NCI-H2029 (cell line): ENCODE data around the gene SUPT6H.

Source experiments
- DNase-seq: peaks from one replicate; lab custom pipeline; 2025; lab: John Stamatoyannopoulos, UW

The SUPT6H gene

DNA sequence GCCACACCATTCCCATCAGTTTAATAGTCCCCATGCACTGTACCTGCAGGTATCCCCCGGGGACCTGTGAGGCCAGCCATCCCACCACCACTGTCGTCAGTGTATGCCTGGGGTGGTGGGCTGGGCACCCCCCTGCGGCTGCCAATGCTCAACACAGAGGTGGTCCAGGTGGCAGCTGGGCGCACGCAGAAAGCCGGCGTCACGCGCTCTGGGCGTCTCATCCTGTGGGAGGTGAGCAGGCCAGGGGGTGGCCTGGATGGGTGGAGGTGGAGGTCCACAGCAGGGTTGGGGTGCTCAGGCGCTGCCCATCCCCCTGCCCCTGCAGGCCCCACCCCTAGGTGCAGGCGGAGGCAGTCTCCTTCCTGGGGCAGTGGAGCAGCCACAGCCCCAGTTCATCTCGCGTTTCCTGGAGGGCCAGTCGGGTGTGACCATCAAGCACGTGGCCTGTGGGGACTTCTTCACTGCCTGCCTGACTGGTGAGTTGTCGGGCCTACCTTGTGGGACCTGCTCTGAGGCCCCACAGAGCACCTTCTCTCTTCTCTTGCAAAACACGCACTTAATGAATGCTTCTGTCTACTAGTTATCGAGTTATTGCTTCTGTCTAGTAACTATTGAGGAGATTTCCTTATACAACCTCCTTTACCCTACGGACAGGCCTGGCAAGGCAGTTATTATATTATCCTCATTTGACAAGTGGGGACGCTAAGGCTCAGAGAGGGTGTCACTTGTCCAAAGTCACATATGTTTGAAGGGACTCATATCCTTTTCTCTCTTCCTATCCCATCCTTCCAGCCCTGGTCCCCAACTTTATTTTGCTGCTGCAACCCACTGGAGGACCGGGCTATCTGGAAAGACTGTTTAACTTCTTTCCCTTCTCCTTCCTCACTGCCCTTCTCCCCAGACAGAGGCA, 76.0 kb downstream of the SUPT6H start:
- no peak for DNase-seq

GRCh38 chr17:28738680-28739384, 76.8 kb downstream of the SUPT6H start:
- DNase-seq: no peak

GRCh38 chr17:28740406-28741357, 78.7 kb downstream of the SUPT6H start:
- no peak for DNase-seq

DNA sequence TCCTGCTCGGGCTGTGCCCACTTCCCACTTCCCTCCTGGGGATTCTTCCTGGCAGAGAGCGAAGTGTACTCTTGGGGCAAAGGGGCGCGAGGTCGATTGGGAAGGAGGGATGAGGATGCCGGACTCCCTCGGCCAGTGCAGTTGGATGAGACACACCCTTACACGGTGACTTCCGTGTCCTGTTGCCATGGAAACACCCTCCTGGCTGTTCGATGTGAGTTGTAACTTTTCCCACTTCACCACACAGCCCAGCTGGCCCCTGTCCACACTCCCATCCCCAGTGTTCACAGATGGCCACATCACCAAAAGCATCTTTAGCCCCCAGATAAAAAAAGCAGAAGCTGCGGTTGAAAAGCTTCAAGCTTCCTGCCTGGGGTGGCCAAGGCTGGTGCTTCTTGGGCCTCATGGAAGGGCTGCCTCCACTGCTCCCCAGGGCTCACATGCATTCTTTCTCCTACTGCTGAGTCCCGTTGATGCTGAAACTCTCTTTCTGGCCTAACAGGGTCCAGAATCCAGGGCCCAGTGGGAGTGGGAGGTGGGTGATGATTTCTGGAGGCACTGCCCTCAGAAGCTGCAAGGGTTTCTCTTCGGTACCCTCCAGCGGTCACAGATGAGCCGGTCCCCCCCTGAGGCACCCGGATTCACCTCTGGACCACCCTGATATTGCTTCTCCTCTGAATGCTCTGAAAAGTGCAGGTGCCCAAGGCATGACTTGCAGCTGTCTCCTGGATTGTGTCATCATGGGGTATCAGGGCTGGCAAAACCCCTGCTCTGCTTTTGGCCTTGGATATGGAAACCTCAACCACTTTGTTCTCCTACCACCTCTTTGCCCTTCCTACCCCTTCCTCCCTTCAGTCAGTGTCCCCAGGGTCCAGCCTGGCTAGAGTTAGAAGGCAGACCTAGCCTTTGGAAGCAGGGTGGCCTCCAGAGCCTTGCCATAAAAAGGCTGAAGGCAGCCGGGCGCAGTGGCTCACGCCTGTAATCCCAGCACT, 79.6 kb downstream of the SUPT6H start:
- DNase-seq: no peak

DNA sequence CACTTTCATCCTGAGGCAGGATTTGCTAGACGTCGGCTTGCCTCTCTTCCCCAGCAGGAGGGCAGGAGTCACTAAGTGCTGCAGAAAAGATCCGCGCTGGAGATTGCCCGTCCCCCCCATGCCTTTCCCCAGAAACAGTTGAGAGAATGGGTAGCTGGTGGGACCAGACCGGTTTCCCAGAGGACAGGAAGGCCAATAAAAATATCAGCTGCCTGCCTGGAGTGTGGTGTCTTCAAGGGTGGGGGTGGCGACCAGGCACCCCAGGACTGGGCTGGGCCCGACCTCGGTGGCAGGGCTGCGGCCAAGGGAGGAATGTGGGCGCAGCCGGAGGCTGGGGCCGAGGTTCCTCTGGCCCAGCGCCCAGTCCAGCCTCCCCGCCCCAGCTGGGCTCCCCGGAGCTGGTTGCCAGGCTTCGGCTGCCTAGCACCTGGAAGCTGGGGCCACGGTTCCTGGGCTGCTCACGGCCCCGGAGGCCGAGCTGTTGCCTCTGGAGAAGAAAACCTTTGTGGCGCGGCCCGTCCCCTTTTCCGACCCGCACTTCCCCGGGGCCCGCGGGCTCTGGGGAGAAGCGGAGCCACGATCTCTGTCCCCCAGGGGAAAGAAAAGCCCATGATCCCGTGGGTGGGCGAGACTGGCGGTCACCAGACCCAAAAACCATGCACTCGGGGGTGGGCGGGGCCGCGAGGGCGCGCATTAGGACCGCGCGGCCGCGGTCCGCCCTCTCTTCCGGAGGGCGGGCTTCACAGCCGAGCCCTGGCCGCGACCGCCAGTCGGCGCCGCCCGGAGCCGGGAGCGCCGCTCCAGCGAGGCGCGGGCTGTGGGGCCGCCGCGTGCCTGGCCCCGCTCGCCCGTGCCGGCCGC, 81.5 kb downstream of the SUPT6H start, which contains the start of gene TRAF4:
Gene TRAF4 (plus strand): TSS at position 769 of the 861 bp plus-strand sequence. CDS start 102 bp downstream, outside the sequence.
- peak; percentile 64 for DNase-seq

DNA sequence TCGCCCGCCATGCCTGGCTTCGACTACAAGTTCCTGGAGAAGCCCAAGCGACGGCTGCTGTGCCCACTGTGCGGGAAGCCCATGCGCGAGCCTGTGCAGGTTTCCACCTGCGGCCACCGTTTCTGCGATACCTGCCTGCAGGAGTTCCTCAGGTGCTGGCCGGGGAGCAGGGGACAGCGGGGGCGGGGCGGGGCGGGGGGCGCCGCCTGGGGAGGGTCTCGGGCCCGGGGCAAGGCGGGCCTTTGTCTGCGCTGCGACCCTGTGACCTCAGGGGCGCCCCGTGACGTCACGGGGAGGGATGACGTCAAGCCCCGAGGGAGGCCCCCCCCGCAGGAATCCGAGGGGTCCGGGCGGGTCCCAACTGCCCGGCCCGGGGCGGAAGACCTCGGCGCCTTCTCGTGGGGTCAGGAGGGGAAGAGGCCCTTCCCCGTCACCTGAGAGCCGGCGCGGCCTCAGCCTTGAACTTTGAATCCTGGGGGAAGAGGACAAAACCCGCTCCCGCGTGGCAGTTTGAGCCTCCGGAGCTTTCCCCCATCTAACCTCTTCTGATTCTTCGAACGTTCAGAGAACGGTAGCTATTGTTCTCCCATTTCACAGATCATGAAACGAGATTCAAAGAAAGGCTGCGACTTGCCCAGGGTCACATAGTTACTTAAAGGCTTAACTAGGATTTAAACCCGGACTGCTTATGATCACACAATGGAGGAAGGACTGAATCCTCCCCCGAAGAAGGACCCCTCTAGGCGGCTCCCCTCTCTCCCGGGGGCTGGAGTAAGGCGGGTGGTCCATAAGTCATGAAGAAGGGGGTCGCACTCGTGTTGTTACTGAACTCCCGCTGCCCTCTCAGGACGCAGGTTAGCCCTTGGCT, 82.3 kb downstream of the SUPT6H start:
- DNase-seq: no peak

DNA sequence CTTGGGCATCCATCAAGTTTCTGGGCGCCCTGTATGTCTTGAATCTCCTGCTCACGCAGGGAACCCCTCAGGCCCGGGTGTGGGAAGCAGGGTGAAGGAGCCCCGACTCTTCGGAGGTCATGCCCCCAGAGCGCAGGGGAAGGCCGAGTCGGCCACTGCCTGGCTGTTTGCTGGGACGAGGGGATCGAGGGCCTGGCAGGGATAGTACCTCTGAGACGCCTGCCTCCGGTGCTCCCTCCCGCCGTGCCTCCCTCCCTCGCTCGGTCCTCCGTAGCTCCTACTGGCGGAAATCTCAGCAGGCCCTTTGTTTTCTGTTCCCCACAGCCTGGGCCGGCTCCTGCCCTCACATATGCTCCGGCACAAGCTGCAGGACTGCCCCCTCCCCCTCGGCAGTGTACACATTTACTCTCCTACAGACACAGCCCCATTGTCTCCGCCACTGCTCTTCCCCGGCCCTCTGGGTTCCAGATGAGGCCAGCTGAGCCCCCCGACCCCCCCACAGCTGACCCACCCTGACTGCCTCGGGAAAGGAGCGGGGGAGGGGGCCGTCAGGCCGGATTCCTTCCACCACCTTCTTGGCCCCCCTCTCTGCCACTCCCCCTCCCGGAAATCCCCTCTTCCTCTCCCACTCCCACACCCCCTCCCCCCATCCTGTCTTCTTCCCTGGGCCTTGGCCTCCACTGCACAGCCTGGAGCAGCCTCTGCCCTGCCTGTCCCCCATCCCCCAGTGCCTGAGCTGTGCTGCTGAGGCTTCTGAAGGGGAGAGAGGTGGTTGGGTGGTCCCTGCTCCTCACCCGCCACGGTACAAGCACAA, 83.2 kb downstream of the SUPT6H start:
- DNase-seq: peak; percentile 59

GRCh38 chr17:28745786-28746411, 83.9 kb downstream of the SUPT6H start:
- no peak for DNase-seq

DNA sequence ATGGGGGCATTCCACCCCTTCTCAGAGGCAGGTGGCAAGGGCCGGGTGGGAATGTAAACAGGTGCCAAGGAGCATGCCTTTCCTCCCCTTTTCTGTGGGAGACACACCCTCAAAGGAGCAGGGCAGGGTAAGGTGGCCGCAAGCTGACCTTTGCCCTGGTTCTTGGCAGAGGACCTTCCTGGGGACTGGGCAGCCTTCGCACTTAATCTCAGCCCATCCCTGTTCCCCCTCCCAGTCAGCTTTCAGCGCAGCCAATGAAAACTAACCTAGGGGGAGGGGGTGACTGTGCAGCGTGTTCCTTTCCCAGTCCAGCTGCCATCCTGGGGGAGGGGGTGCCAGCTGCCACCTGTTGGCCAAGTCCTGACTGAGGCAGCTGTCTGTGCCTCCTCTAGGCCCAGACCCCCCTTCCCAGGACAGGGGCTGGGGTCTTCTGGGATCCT, 84.6 kb downstream of the SUPT6H start:
- DNase-seq: peak; percentile 90

DNA sequence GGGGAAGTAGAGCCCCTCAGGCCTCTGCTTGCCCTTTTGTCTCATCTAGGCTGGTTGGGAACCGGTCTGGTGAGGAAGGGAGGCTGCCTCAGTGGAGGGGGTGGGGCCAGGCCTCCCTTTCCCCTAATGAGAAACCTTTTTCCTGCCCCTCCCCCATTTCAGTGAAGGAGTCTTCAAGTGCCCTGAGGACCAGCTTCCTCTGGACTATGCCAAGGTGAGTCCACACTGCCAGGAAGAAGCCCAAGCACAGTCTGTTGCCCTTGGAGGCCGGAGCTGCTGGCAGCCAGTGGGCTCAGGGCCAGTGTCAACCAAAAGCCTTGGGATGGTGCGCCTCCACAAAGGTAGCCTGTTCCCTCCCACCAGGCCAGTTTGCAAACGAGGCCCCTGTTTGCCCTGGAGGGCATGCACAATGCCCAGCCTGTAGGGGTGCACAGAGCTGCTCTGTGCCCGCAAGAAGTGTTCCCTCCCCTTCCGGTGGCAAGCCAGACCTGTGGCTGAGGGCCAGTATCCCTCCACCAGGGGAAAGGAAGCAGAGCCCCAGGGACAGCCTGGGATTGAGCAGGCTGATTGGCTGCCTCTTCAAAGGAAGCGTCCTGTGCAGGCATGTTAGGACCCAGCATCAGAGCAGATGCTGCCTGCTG, 85.2 kb downstream of the SUPT6H start:
- DNase-seq: peak; percentile 90

GRCh38 chr17:28747801-28748750, 86.1 kb downstream of the SUPT6H start:
- DNase-seq: no peak

- DNase-seq: no peak
These were observed 87.0 kb downstream of the SUPT6H start for GRCh38 chr17:28748852-28749515.

GRCh38 chr17:28749516-28750177, 87.6 kb downstream of the SUPT6H start:
- no peak for DNase-seq
